Measurements from ENCODE around the gene UNC79.

- TF ChIP-seq RARB (CRISPR knock-in tag; IDR thresholded peaks at IDR 0.05) (no peak), SNAI2 (CRISPR knock-in tag; IDR thresholded peaks at IDR 0.05) (no peak), GLIS3 (CRISPR knock-in tag; IDR thresholded peaks at IDR 0.05) (no peak), PATZ1 (CRISPR knock-in tag; IDR thresholded peaks at IDR 0.05; ENCODE audit: borderline replicate concordance) (no peak), ZFP30 (CRISPR knock-in tag; IDR thresholded peaks at IDR 0.05) (no peak), TOX (CRISPR knock-in tag; IDR thresholded peaks at IDR 0.05; ENCODE audit: borderline replicate concordance) (no peak)
Observed at GRCh38 chr14:93643127-93643526, 212.4 kb downstream of the UNC79 start.
